Esophagus muscularis mucosa (tissue), 4 donors: ENCODE data around the gene CLCN6. TPM values are rescaled to one million over a fixed set of nuclear protein-coding genes. Genes with fewer than 3 reads are reported as not detected.

Experiments used
- DNase-seq: peaks from one replicate; pipeline ENCODE4 v3.0.0-alpha.2; 2017; ENCODE audit errors: extremely low spot score
- H3K27ac ChIP-seq, 4 donors: fragments of 200-600 bp; sonication (generic); replicated peaks in 1 of 4; 1 replicate in 3 of 4; 2 replicates in 1 of 4; pipeline ENCODE4 v1.5.1; 2016 to 2019; ENCODE audit warnings: mild to moderate bottlenecking in 1 of 4
- H3K27me3 ChIP-seq, 4 donors: fragments of 200-600 bp; sonication (generic); one replicate each; pipeline versions ENCODE4 v1.5.1 to v1.6.0; 2016 to 2019
- H3K36me3 ChIP-seq, 4 donors: fragments of 200-600 bp; sonication (generic); one replicate each; pipeline ENCODE4 v1.5.1; 2016 to 2019
- H3K4me1 ChIP-seq, 4 donors: fragments of 200-600 bp; sonication (generic); one replicate each; pipeline ENCODE4 v1.5.1; 2016 to 2019
- H3K4me3 ChIP-seq, 4 donors: fragments of 200-600 bp; sonication (generic); 1 replicate in 2 of 4; 2 replicates in 2 of 4; pipeline ENCODE4 v1.5.1; 2016 to 2019; ENCODE audit warnings: mild to moderate bottlenecking in 4 of 4, moderate library complexity in 1 of 4
- H3K9me3 ChIP-seq, 4 donors: fragments of 200-600 bp; sonication (generic); 1 replicate in 3 of 4; 2 replicates in 1 of 4; pipeline ENCODE4 v1.5.1; 2016 to 2019
- EP300 ChIP-seq: sonication (generic); formaldehyde crosslinking; IDR thresholded peaks from one replicate; pipeline ENCODE4 v1.6.1; 2017; ENCODE audit warnings: antibody characterized with exemption
- POLR2A ChIP-seq: fragments of 450-650 bp; IDR thresholded peaks from one replicate; pipeline ENCODE4 v1.6.1; 2017; ENCODE audit warnings: antibody characterized with exemption, moderate library complexity, mild to moderate bottlenecking, low read depth
- POLR2AphosphoS5 ChIP-seq, 2 donors: sonication (generic); formaldehyde crosslinking; IDR thresholded peaks; one replicate each; pipeline ENCODE4 v1.6.1; 2017; ENCODE audit warnings: antibody characterized with exemption in 2 of 2
- WGBS: methylation state at CpG from one replicate; pipeline ENCODE4 v1.1.5; 2018; 5-methylcytosine and 5-hydroxymethylcytosine counted together
- intact Hi-C: fragments of 100-400 bp; cut with DNase I; formaldehyde crosslinking; loops from one replicate; pipeline ENCODE4 v1.15.1; 2023
- total RNA-seq, 4 donors: library from RNA; depleted of rRNA; stranded (reverse); fragments of >200 nt; gene quantifications; one replicate each; pipeline versions ENCODE4 v1.1.0 to v1.2.1, GENCODE V29; 2016
- TF ChIP-seq, protein P1 (sequence below), 3 experiments: fragments of 200-600 bp in 2 of 3; fragments of 450-650 bp in 1 of 3; sonication (generic) in 2 of 3; IDR thresholded peaks; one replicate each; pipeline ENCODE4 v1.5.1; 2017 to 2019; ENCODE audit warnings: antibody characterized with exemption in 3 of 3, mild to moderate bottlenecking in 2 of 3, moderate library complexity in 1 of 3

CLCN6 gene
- total RNA-seq, 4 donors from 2014 or later = 12.5 to 19.7 (median 15.5) TPM

GRCh38 chr1:11868331-11868980 lies 62.5 kb downstream of the CLCN6 start:
- DNase-seq = no peak
- H3K27ac ChIP-seq = no peak overlapping the region
- TF ChIP-seq, protein P1, sequence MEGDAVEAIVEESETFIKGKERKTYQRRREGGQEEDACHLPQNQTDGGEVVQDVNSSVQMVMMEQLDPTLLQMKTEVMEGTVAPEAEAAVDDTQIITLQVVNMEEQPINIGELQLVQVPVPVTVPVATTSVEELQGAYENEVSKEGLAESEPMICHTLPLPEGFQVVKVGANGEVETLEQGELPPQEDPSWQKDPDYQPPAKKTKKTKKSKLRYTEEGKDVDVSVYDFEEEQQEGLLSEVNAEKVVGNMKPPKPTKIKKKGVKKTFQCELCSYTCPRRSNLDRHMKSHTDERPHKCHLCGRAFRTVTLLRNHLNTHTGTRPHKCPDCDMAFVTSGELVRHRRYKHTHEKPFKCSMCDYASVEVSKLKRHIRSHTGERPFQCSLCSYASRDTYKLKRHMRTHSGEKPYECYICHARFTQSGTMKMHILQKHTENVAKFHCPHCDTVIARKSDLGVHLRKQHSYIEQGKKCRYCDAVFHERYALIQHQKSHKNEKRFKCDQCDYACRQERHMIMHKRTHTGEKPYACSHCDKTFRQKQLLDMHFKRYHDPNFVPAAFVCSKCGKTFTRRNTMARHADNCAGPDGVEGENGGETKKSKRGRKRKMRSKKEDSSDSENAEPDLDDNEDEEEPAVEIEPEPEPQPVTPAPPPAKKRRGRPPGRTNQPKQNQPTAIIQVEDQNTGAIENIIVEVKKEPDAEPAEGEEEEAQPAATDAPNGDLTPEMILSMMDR (IDR thresholded peaks at IDR 0.05) = no peak
- TF ChIP-seq EP300 (no peak), POLR2A (no peak), POLR2AphosphoS5 (IDR thresholded peaks at IDR 0.05) (no peak)
- intact Hi-C loops = no loop called here
- H3K4me3 ChIP-seq = no peak overlapping the region
- H3K36me3 ChIP-seq = no peaks in the 10 kb centered on the region
- 67% methylated on average over 13 of the region's 13 CpGs for WGBS
- peaks cover 0 to 34% (median 0%) of the 10 kb centered on the region in 4 donors for H3K27me3 ChIP-seq
- H3K4me1 ChIP-seq = peaks cover 0 to 3% (median 0%) of the 10 kb centered on the region in 4 donors
- no peaks in the 10 kb centered on the region for H3K9me3 ChIP-seq

- no peak for DNase-seq
- no peak overlapping the region for H3K27ac ChIP-seq
- peaks cover 0 to 7% (median 0%) of the 10 kb centered on the region in 4 donors for H3K4me1 ChIP-seq
- intact Hi-C loops = no loop called here
- no peaks in the 10 kb centered on the region for H3K9me3 ChIP-seq
- peaks cover 0 to 33% (median 0%) of the 10 kb centered on the region in 4 donors for H3K27me3 ChIP-seq
- no peak for TF ChIP-seq EP300
- TF ChIP-seq POLR2AphosphoS5 (IDR thresholded peaks at IDR 0.05) = no peak
- TF ChIP-seq, protein P1 (IDR thresholded peaks at IDR 0.05) = no peak
- no peak for TF ChIP-seq POLR2A
- no peak overlapping the region for H3K4me3 ChIP-seq
- 100% methylated on average over 3 of the region's 3 CpGs for WGBS
- H3K36me3 ChIP-seq = no peaks in the 10 kb centered on the region
Measured at GRCh38 chr1:11869104-11869503, 63.1 kb downstream of the CLCN6 start.

DNA sequence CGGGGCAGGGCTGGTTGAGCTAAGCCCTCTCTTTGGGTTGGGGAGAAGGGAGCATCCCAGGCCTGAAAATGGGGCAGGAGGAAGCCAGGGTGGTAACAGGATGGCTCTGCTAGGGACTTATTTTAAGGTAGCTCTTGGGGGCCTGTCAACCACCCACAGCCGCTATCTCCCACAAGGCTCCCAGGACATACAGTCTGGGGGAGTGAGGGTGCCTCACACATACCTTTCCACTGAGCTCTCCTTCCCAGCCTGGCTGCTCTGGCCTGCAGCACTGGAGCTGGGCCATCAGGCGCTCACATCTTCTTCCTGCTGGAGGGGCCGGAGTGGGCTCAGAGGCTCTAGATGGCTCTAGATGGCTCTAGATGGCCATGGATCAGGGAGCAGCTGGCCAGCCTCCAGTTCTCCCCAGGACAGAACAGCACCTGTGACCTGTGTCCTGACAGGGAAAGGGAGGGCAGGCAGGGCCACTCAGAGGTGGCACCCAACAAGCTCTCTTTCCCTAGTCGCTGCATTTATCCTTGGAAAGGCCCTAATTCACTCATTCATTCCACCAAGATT lies 63.7 kb downstream of the CLCN6 start:
- 80% methylated on average over 4 of the region's 5 CpGs for WGBS
- Histone ChIP-seq H3K27me3 (peaks cover 0 to 34% (median 0%) of the 10 kb centered on the region in 4 donors), H3K9me3 (no peaks in the 10 kb centered on the region), H3K27ac (no peak overlapping the region), H3K4me1 (peaks cover 0 to 9% (median 0%) of the 10 kb centered on the region in 4 donors), H3K36me3 (no peaks in the 10 kb centered on the region), H3K4me3 (no peak overlapping the region)
- intact Hi-C loops = no loop called here
- TF ChIP-seq POLR2AphosphoS5 (IDR thresholded peaks at IDR 0.05) = no peak
- no peak for TF ChIP-seq EP300
- TF ChIP-seq, protein P1 (IDR thresholded peaks at IDR 0.05) = no peak
- TF ChIP-seq POLR2A = no peak
- DNase-seq = no peak

DNA sequence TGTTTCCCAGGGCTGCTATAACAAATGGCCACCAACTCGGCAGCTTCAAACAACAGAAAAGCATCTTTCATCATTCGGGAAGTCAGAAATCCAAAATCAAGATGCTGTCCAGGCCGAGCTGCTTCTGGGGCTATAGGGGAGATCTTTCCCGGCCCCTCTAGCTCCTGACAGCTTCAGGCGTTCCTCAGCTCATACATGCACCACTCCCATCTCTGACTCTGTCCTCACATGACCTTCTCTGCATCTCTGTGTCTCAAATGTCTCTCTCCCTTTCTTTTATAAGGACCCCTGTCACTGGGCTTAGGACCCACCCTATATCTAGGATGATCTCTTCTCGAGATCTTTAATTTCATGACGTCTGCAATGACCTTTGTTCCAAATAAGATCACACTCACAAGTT lies 66.6 kb downstream of the CLCN6 start:
- Histone ChIP-seq H3K27ac (no peak overlapping the region), H3K9me3 (no peaks in the 10 kb centered on the region), H3K27me3 (peaks cover 0 to 50% (median 3%) of the 10 kb centered on the region in 4 donors), H3K36me3 (no peaks in the 10 kb centered on the region), H3K4me3 (no peak overlapping the region), H3K4me1 (peaks cover 0 to 16% (median 0%) of the 10 kb centered on the region in 4 donors)
- WGBS = 69% methylated on average over 7 of the region's 7 CpGs
- DNase-seq = no peak
- TF ChIP-seq, protein P1 (IDR thresholded peaks at IDR 0.05) = no peak
- TF ChIP-seq EP300 (no peak), POLR2A (no peak), POLR2AphosphoS5 (IDR thresholded peaks at IDR 0.05) (no peak)
- intact Hi-C loops = no loop called here
